ENCODE results near the gene SRGAP2B. TPM values are rescaled to one million over a fixed set of nuclear protein-coding genes. Genes with fewer than 3 reads are reported as not detected.
"Not testable (repeated sequence)": the region's sequence is repeated elsewhere in the genome, so short reads cannot be mapped to it uniquely, and the experiment has no call there.

Gene SRGAP2B
- total RNA-seq, 4 donors from 2014 or later, result 39.3 to 79.9 (median 52.5) TPM

- intact Hi-C loops (cut with DNase I; ENCODE audit: low total_unique reads); H3K4me3 ChIP-seq (ENCODE audit: low read depth, poor library complexity, severe bottlenecking): not testable (repeated sequence)
- 83% methylated on average over 1 of the region's 4 CpGs; no CpG with 5 or more reads in 1 of the 2 donors for WGBS, 2 donors
Measured at GRCh38 chr1:145000743-145001326, 94.3 kb downstream of the SRGAP2B start.

GRCh38 chr1:145000074-145000742 lies 94.9 kb downstream of the SRGAP2B start:
- H3K4me3 ChIP-seq (ENCODE audit: low read depth, poor library complexity, severe bottlenecking); intact Hi-C loops (cut with DNase I; ENCODE audit: low total_unique reads); DNase-seq (ENCODE audit: low spot score in 2 of 2): not testable (repeated sequence)
- WGBS, 2 donors, result no CpG with 5 or more reads among the region's 5 CpGs

More at GRCh38 chr1:145000743-145001326, 94.3 kb downstream of the SRGAP2B start:
- DNase-seq (ENCODE audit: low spot score in 2 of 2), result not testable (repeated sequence)

GRCh38 chr1:144998981-144999273 lies 96.2 kb downstream of the SRGAP2B start:
- WGBS, 2 donors, result 72% methylated on average over 2 of the region's 2 CpGs; no CpG with 5 or more reads in 1 of the 2 donors
- intact Hi-C loops (cut with DNase I; ENCODE audit: low total_unique reads); DNase-seq (ENCODE audit: low spot score in 2 of 2); H3K4me3 ChIP-seq (ENCODE audit: low read depth, poor library complexity, severe bottlenecking): not testable (repeated sequence)

- WGBS, 2 donors, result 88 to 94% methylated on average over 2 of the region's 5 CpGs
- H3K4me3 ChIP-seq (ENCODE audit: low read depth, poor library complexity, severe bottlenecking); DNase-seq (ENCODE audit: low spot score in 2 of 2); intact Hi-C loops (cut with DNase I; ENCODE audit: low total_unique reads): not testable (repeated sequence)
Measured at GRCh38 chr1:144998134-144998980, 96.8 kb downstream of the SRGAP2B start.

DNA sequence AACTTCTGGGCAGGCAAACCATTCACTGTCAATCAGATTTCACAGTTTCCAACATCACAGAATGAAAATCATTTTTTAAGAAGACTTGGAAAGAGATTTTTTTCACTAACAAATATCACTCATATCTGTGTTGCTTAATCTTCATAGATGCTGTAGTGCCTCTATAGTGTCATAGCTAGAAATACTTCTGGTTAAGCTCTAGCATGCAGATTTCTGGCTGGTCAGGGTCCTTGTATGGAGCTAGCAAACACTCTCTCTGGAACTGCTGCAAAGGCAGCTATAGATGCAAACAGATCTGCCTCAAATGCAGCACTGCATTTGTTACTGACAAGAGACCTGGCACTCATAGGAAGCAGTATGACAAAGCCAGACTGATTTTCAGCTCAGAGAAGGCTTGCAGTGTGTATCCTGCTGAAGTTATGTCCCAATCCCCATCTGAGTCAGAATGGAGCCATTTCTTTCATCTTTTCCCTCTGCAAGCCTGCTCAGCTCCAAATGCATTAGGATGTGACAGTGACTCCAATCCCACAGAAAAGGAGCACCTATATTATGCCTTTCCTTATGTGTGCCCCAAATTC lies 99.2 kb downstream of the SRGAP2B start:
- DNase-seq (ENCODE audit: low spot score in 2 of 2); intact Hi-C loops (cut with DNase I; ENCODE audit: low total_unique reads); H3K4me3 ChIP-seq (ENCODE audit: low read depth, poor library complexity, severe bottlenecking): not testable (repeated sequence)

GRCh38 chr1:144992915-144993314 lies 102.2 kb downstream of the SRGAP2B start:
- DNase-seq (ENCODE audit: low spot score in 2 of 2); intact Hi-C loops (cut with DNase I; ENCODE audit: low total_unique reads); H3K4me3 ChIP-seq (ENCODE audit: low read depth, poor library complexity, severe bottlenecking): not testable (repeated sequence)
- 25 to 86% methylated on average over 1 of the region's 1 CpG for WGBS, 2 donors

- intact Hi-C loops (cut with DNase I; ENCODE audit: low total_unique reads); DNase-seq (ENCODE audit: low spot score in 2 of 2); H3K4me3 ChIP-seq (ENCODE audit: low read depth, poor library complexity, severe bottlenecking): not testable (repeated sequence)
- no CpG with 5 or more reads among the region's 29 CpGs for WGBS, 2 donors
Measured at GRCh38 chr1:144990611-144991010, 104.5 kb downstream of the SRGAP2B start.

DNA sequence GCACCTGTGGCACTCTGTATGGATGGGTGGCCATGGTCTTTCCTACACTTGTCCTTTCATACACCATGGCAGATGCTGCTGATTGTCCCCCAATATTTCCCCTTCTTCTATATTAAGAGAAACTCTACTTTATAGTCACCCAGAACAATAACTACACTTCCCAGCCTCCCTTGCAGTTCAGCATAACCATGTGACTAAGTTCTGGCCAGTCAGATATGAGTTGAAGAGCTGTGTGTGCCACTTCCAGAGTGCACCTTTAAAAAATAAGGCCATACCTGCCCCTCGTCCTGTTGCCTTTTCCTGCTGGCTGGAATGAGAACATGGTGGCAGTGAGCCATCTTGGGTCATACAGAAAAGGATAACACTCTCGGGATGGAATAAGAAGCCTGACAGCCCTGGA lies 108.0 kb downstream of the SRGAP2B start:
- DNase-seq (ENCODE audit: low spot score in 2 of 2); H3K4me3 ChIP-seq (ENCODE audit: low read depth, poor library complexity, severe bottlenecking); intact Hi-C loops (cut with DNase I; ENCODE audit: low total_unique reads): not testable (repeated sequence)
- WGBS, 2 donors, result no CpG with 5 or more reads among the region's 2 CpGs

DNA sequence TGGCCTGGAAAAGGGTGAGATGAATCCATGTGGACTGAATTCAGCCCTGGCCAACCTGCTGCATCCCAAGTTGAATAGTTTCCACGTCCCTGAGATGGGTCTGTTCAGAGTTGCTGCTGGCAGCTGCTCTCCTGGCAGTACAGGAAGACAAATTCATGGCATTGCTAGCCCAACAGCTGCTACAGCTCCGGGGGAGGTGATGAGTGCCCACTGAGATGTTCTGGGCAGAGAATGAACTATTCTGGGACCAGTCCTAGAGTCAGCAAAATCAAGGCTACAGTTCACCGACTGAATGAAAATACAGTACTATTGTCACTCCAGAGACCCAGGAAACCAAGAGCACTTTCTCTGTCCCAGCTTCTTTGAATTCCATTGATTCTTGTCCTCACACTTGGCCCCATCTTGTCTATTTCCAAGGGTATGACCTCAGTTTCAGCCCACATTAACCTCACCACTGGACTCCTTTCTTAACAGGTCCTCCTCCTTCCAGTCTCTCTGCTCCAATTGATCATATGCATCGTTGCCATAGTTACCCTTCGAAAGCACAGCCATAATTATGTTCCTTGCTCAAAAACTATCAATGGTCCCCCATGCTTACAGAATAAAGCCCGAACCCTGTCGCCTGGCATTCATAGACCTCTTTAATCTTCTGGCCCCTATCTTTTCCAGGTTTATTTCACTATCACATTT lies 108.8 kb downstream of the SRGAP2B start:
- WGBS, 2 donors, result 90 to 93% methylated on average over 2 of the region's 7 CpGs
- H3K4me3 ChIP-seq (ENCODE audit: low read depth, poor library complexity, severe bottlenecking); DNase-seq (ENCODE audit: low spot score in 2 of 2); intact Hi-C loops (cut with DNase I; ENCODE audit: low total_unique reads): not testable (repeated sequence)

DNA sequence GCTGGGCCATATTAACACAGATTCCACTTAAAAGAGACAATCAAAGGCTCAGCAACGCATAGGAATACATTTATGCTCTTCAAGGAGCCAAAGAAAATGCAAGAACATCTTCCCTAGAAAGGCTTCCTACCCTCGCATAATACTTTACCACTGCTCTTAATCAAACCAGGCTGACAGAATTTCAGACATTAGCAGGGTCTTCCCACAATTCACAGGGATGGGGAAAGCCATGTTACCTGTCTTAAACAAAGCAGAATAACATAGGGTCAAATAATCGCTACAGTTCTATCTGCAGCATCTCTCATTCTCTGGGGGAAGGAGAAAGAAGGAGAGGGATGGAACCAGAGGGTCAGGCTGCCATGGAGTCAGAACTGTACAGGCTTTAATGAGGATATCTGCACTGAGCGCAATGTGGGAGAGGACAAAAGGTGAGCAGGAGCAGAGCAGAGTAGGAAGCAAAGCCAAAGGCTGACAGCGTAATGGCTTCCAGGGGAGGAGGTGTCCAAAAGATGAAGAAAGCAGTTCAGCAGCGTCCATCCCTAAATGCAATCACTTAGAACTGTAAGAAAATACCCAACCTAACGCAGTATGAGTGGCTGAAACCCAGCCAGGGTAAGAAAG lies 109.5 kb downstream of the SRGAP2B start:
- DNase-seq (ENCODE audit: low spot score in 2 of 2); H3K4me3 ChIP-seq (ENCODE audit: low read depth, poor library complexity, severe bottlenecking); intact Hi-C loops (cut with DNase I; ENCODE audit: low total_unique reads): not testable (repeated sequence)
- 91 to 93% methylated on average over 3 to 5 of the region's 7 CpGs for WGBS, 2 donors

GRCh38 chr1:144982802-144983525 lies 112.2 kb downstream of the SRGAP2B start:
- no CpG with 5 or more reads among the region's 6 CpGs for WGBS, 2 donors
- DNase-seq (ENCODE audit: low spot score in 2 of 2); intact Hi-C loops (cut with DNase I; ENCODE audit: low total_unique reads); H3K4me3 ChIP-seq (ENCODE audit: low read depth, poor library complexity, severe bottlenecking): not testable (repeated sequence)

GRCh38 chr1:144981157-144981556 lies 114.0 kb downstream of the SRGAP2B start:
- intact Hi-C loops (cut with DNase I; ENCODE audit: low total_unique reads); H3K4me3 ChIP-seq (ENCODE audit: low read depth, poor library complexity, severe bottlenecking); DNase-seq (ENCODE audit: low spot score in 2 of 2): not testable (repeated sequence)
- 80% methylated on average over 1 of the region's 4 CpGs for WGBS, 2 donors

GRCh38 chr1:144979960-144980595 lies 115.0 kb downstream of the SRGAP2B start:
- intact Hi-C loops (cut with DNase I; ENCODE audit: low total_unique reads); H3K4me3 ChIP-seq (ENCODE audit: low read depth, poor library complexity, severe bottlenecking); DNase-seq (ENCODE audit: low spot score in 2 of 2): not testable (repeated sequence)
- WGBS, 2 donors, result 31% methylated on average over 2 of the region's 5 CpGs; no CpG with 5 or more reads in 1 of the 2 donors
